ENCODE measurements around the gene AK4. TPM values are rescaled to one million over a fixed set of nuclear protein-coding genes. Genes with fewer than 3 reads are reported as not detected.

Gene AK4
- total and polyA plus RNA-seq, 2 of the 4 experiments (the other 2 are of a cell fraction), result 12.4 to 30.3 TPM

DNA sequence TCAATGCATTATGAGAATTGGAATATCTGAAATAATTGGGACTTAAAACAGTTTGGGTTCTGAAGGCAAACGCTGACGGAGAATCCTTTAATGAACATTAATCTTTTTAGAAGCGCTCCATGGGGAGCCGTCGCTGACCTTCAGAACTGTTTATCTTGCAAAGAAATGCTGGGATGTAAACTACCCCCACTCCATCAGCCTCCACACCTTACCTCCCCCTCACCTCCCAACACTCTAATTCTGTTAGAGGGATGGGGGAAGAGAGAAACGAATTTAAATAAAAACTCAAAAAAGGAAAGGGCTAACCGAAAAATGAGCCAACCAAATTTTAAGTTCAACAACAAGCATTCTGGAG lies 117.3 kb downstream of the AK4 start:
- H3K79me1 ChIP-seq (ENCODE audit: low read depth in 1 of 2, low read length in 2 of 2), result no peaks in the 10 kb centered on the region
- H3K27me3 ChIP-seq (ENCODE audit: control insufficient read depth, insufficient read depth, low read length), result peaks cover 22% of the 10 kb centered on the region
- no peak overlapping the region for H3K4ac ChIP-seq (ENCODE audit: low read depth, low read length)
- H3K27ac ChIP-seq (ENCODE audit: insufficient read depth, low read length), result no peak overlapping the region
- H2BK15ac ChIP-seq (ENCODE audit: low read depth, low read length), result no peak overlapping the region
- no peaks in the 10 kb centered on the region for H4K20me1 ChIP-seq (ENCODE audit: insufficient read depth, low read length)
- ChIA-PET CTCF (no interaction called here), POLR2A (ENCODE audit: unreplicated experiment) (no interaction called here)
- H2AK9ac ChIP-seq (replicated peaks; ENCODE audit: low read depth, low read length, poor library complexity), result no peak overlapping the region
- no peak overlapping the region for H3K56ac ChIP-seq (ENCODE audit: extremely low read depth, insufficient read depth, low read length)
- H4K5ac ChIP-seq (ENCODE audit: low read depth, low read length), result no peak overlapping the region
- no peak overlapping the region for H3K14ac ChIP-seq (replicated peaks; ENCODE audit: low read depth, low read length)
- intact Hi-C loops (cut with micrococcal nuclease), result no loop called here
- H3K9ac ChIP-seq (ENCODE audit: low read depth, low read length), result no peak overlapping the region
- no peak for TF ChIP-seq FOS (IDR thresholded peaks at IDR 0.05; ENCODE audit: low read depth, low read length)
- TF ChIP-seq CEBPB (IDR thresholded peaks at IDR 0.05; ENCODE audit: low read depth, low read length), result no peak
- TF ChIP-seq MAFK (IDR thresholded peaks at IDR 0.05; ENCODE audit: low read depth, low read length), result no peak
- no peak for TF ChIP-seq CHD1 (IDR thresholded peaks at IDR 0.05; ENCODE audit: low read depth, low read length)
- TF ChIP-seq, protein P1, sequence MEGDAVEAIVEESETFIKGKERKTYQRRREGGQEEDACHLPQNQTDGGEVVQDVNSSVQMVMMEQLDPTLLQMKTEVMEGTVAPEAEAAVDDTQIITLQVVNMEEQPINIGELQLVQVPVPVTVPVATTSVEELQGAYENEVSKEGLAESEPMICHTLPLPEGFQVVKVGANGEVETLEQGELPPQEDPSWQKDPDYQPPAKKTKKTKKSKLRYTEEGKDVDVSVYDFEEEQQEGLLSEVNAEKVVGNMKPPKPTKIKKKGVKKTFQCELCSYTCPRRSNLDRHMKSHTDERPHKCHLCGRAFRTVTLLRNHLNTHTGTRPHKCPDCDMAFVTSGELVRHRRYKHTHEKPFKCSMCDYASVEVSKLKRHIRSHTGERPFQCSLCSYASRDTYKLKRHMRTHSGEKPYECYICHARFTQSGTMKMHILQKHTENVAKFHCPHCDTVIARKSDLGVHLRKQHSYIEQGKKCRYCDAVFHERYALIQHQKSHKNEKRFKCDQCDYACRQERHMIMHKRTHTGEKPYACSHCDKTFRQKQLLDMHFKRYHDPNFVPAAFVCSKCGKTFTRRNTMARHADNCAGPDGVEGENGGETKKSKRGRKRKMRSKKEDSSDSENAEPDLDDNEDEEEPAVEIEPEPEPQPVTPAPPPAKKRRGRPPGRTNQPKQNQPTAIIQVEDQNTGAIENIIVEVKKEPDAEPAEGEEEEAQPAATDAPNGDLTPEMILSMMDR (conservative IDR thresholded peaks at IDR 0.05; ENCODE audit: low read depth, low read length), result no peak
- TF ChIP-seq, protein P2, sequence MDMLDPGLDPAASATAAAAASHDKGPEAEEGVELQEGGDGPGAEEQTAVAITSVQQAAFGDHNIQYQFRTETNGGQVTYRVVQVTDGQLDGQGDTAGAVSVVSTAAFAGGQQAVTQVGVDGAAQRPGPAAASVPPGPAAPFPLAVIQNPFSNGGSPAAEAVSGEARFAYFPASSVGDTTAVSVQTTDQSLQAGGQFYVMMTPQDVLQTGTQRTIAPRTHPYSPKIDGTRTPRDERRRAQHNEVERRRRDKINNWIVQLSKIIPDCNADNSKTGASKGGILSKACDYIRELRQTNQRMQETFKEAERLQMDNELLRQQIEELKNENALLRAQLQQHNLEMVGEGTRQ (IDR thresholded peaks at IDR 0.05; ENCODE audit: low read depth, low read length), result no peak
- no peak for TF ChIP-seq POLR2A (IDR thresholded peaks at IDR 0.05; ENCODE audit: low read depth, low read length)
- no peak overlapping the region for H4K8ac ChIP-seq (ENCODE audit: low read depth in 2 of 2, low read length in 2 of 2)
- peak overlapping the region; percentile 36 for H3K4me2 ChIP-seq (ENCODE audit: low read depth, low read length)
- WGBS, 2 experiments (ENCODE audit: extremely low coverage in 2 of 2, insufficient read length in 1 of 2), result no CpG with 5 or more reads among the region's 7 CpGs
- no peak overlapping the region for H3K18ac ChIP-seq (ENCODE audit: low read depth, low read length)
- no peak overlapping the region for H4K91ac ChIP-seq (ENCODE audit: insufficient read depth, low read depth, low read length)
- no peak overlapping the region for H2BK5ac ChIP-seq (ENCODE audit: low read depth, low read length, poor library complexity, severe bottlenecking)
- H3K36me3 ChIP-seq (ENCODE audit: control insufficient read depth, insufficient read depth, low read length), result no peaks in the 10 kb centered on the region
- no peaks in the 10 kb centered on the region for H3K9me1 ChIP-seq (ENCODE audit: insufficient read depth, low read length)
- no peak overlapping the region for H3K4me3 ChIP-seq (ENCODE audit: insufficient read depth, low read depth, low read length)
- no peak overlapping the region for H3K23ac ChIP-seq (ENCODE audit: low read depth, low read length)
- in situ Hi-C loops (cut with MboI; ENCODE audit: low sequenced_read_pairs), result no loop called here
- H2BK120ac ChIP-seq (ENCODE audit: low read depth, low read length), result no peak overlapping the region
- dilution Hi-C loops (cut with HindIII; ENCODE audit: low sequenced_read_pairs, unreplicated experiment), result no loop called here
- DNase-seq (no peak), ATAC-seq (ENCODE audit: low read depth) (no peak)
- no peaks in the 10 kb centered on the region for H3K9me3 ChIP-seq (ENCODE audit: control insufficient read depth, insufficient read depth, low read length)
- H3K4me1 ChIP-seq (ENCODE audit: control insufficient read depth, insufficient read depth, low read length), result no peaks in the 10 kb centered on the region
- H2AFZ ChIP-seq (replicated peaks; ENCODE audit: low read length, poor library complexity), result peak overlapping the region; percentile 78
- no peak overlapping the region for H2BK20ac ChIP-seq (ENCODE audit: low read depth, low read length)
- BruUV-seq (replicated peaks), result no TSS peak
- H2AK5ac ChIP-seq (ENCODE audit: low read depth, low read length), result no peak overlapping the region

All from IMR-90 (cell line).